Mesenchymal stem cell (in vitro differentiated cells and primary cell): Measurements from ENCODE around the gene PRSS16.

Experiments used
- DNase-seq: peaks from one replicate; pipeline ENCODE4 v3.0.0-alpha.2; 2013
- H2AFZ ChIP-seq: one replicate; pipeline ENCODE4 v1.6.1; 2013; ENCODE audit warnings: low read depth, mild to moderate bottlenecking, control low read depth, inconsistent platforms, low read length, moderate library complexity
- H2AK5ac ChIP-seq: 2 replicates; pipeline ENCODE4 v1.6.1; 2013; ENCODE audit warnings: low read length, moderate library complexity, mild to moderate bottlenecking, inconsistent platforms; ENCODE audit not compliant: severe bottlenecking
- H2BK120ac ChIP-seq: one replicate; pipeline ENCODE4 v1.6.1; 2013; ENCODE audit warnings: low read depth, mild to moderate bottlenecking, inconsistent platforms, low read length, moderate library complexity
- H2BK12ac ChIP-seq, 2 experiments: one replicate each; pipeline ENCODE4 v1.6.1; 2013; ENCODE audit warnings: inconsistent platforms in 2 of 2, low read length in 2 of 2, mild to moderate bottlenecking in 2 of 2, moderate library complexity in 2 of 2, control low read depth in 1 of 2
- H2BK15ac ChIP-seq: one replicate; pipeline ENCODE4 v1.6.1; 2013; ENCODE audit warnings: mild to moderate bottlenecking, low read depth, inconsistent platforms; ENCODE audit not compliant: poor library complexity, severe bottlenecking
- H2BK5ac ChIP-seq: 2 replicates; pipeline ENCODE4 v1.6.1; 2013; ENCODE audit warnings: low read depth, mild to moderate bottlenecking, low read length, control low read depth, inconsistent platforms; ENCODE audit not compliant: poor library complexity, severe bottlenecking
- H3K14ac ChIP-seq, 2 experiments: one replicate each; pipeline ENCODE4 v1.6.1; 2013; ENCODE audit warnings: inconsistent platforms in 2 of 2, low read length in 2 of 2, control low read depth in 1 of 2, mild to moderate bottlenecking in 1 of 2, moderate library complexity in 1 of 2
- H3K18ac ChIP-seq, 2 experiments: one replicate each; pipeline ENCODE4 v1.6.1; 2013; ENCODE audit warnings: inconsistent platforms in 2 of 2, low read length in 2 of 2, control low read depth in 1 of 2, low read depth in 1 of 2, mild to moderate bottlenecking in 1 of 2
- H3K23ac ChIP-seq, 2 experiments: one replicate each; pipeline ENCODE4 v1.6.1; 2013; ENCODE audit warnings: inconsistent platforms in 2 of 2, low read length in 2 of 2, mild to moderate bottlenecking in 2 of 2, moderate library complexity in 2 of 2, control low read depth in 1 of 2
- H3K27ac ChIP-seq: 2 replicates; pipeline ENCODE4 v1.5.1; 2013; ENCODE audit warnings: mild to moderate bottlenecking, moderate library complexity, low read length, control low read depth, inconsistent platforms; ENCODE audit not compliant: poor library complexity, severe bottlenecking
- H3K27me3 ChIP-seq, 2 experiments: 2 replicates each; pipeline versions ENCODE4 v1.6.1 to v1.7.0; 2013; ENCODE audit warnings: low read length in 2 of 2, mild to moderate bottlenecking in 2 of 2, moderate library complexity in 2 of 2, control low read depth in 1 of 2, inconsistent platforms in 1 of 2; ENCODE audit not compliant: control insufficient read depth in 1 of 2, insufficient read depth in 1 of 2
- H3K36me3 ChIP-seq, 2 experiments: 2 replicates each; pipeline versions ENCODE4 v1.6.1 to v1.7.0; 2013; ENCODE audit warnings: low read length in 2 of 2, control low read depth in 1 of 2, inconsistent platforms in 1 of 2, low read depth in 1 of 2, mild to moderate bottlenecking in 1 of 2; ENCODE audit not compliant: insufficient read depth in 2 of 2, control insufficient read depth in 1 of 2
- H3K4ac ChIP-seq, 2 experiments: one replicate each; pipeline ENCODE4 v1.6.1; 2013; ENCODE audit warnings: inconsistent platforms in 2 of 2, low read length in 2 of 2, mild to moderate bottlenecking in 2 of 2, moderate library complexity in 2 of 2, control low read depth in 1 of 2, low read depth in 1 of 2
- H3K4me1 ChIP-seq: 2 replicates; pipeline ENCODE4 v1.6.1; 2013; ENCODE audit warnings: low read depth, low read length, control low read depth; ENCODE audit not compliant: control insufficient read depth, insufficient read depth
- H3K4me2 ChIP-seq: 2 replicates; pipeline ENCODE4 v1.6.1; 2013; ENCODE audit warnings: low read length, mild to moderate bottlenecking, inconsistent platforms; ENCODE audit not compliant: poor library complexity, severe bottlenecking
- H3K4me3 ChIP-seq, 2 experiments: 2 replicates each; pipeline versions ENCODE4 v1.5.1 to v1.7.0; 2013; ENCODE audit warnings: low read length in 2 of 2, mild to moderate bottlenecking in 2 of 2, control low read depth in 1 of 2, low read depth in 1 of 2; ENCODE audit not compliant: insufficient read depth in 1 of 2
- H3K79me1 ChIP-seq: replicated peaks from 2 replicates; pipeline ENCODE4 v1.6.1; 2013; ENCODE audit warnings: mild to moderate bottlenecking, control low read depth, low read length, inconsistent platforms; ENCODE audit not compliant: poor library complexity, severe bottlenecking
- H3K9ac ChIP-seq: 2 replicates; pipeline ENCODE4 v1.7.0; 2013; ENCODE audit warnings: mild to moderate bottlenecking, low read length, moderate library complexity
- H3K9me3 ChIP-seq: 2 replicates; pipeline ENCODE4 v1.7.0; 2013; ENCODE audit warnings: mild to moderate bottlenecking, low read length; ENCODE audit not compliant: control insufficient read depth
- H4K8ac ChIP-seq: one replicate; pipeline ENCODE4 v1.6.1; 2013; ENCODE audit warnings: inconsistent platforms, mild to moderate bottlenecking, low read length, moderate library complexity
- H4K91ac ChIP-seq: one replicate; pipeline ENCODE4 v1.6.1; 2013; ENCODE audit warnings: mild to moderate bottlenecking, low read length, inconsistent platforms
- WGBS: methylation state at CpG from one replicate; pipeline ENCODE4 v1.1.7; 2013; ENCODE audit warnings: mixed read lengths; 5-methylcytosine and 5-hydroxymethylcytosine counted together

Gene PRSS16

DNA sequence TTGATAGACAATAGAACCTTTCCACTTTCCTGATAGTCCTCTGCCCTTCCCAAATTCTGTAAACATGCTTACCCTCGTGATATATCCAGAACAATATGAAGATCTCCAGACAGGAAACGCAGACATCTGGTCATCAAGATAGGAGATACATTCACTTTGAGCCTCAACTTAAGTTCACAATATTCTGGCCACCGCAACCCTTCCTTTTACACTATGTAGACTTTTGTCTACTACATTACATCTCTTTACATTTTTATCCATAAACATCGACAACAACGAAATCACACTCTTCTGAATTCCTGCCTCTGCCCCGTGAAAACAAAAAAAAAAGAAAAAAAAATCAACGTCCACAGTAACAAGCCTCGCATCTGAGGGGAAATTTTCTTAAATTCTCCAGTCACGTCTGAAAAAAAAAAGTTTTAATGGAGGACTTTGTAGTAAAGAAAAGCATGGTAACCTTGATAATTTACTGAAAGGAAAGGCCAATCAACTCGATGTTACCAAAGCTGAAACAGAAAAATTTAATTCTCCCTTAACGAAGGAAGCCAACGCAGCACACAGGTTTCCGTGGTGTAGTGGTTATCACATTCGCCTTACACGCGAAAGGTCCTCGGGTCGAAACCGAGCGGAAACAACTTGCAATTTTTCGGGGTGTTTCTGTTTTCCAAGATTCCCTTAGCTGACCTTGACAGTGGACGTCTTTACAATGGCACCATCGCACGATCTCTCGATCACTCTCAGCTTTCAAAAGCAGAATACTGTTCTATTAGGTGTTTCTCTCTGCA lies 42.8 kb downstream of the PRSS16 start:
- no peak overlapping the region for H2BK12ac ChIP-seq
- H4K8ac ChIP-seq = no peak overlapping the region
- H2AFZ ChIP-seq = no peak overlapping the region
- peak overlapping the region in 1 of 2 experiments; percentile 52 for H3K4me3 ChIP-seq
- no peak for DNase-seq
- no peak overlapping the region for H3K23ac ChIP-seq
- H3K79me1 ChIP-seq = no peaks in the 10 kb centered on the region
- H3K9ac ChIP-seq = peak overlapping the region; percentile 6
- no peak overlapping the region for H2BK5ac ChIP-seq
- H3K4me1 ChIP-seq = peaks cover 11% of the 10 kb centered on the region
- H3K4me2 ChIP-seq = peak overlapping the region; percentile 57
- WGBS = 11% methylated on average over 21 of the region's 25 CpGs
- H3K18ac ChIP-seq = no peak overlapping the region
- no peak overlapping the region for H2BK120ac ChIP-seq
- no peak overlapping the region for H3K14ac ChIP-seq
- no peak overlapping the region for H3K4ac ChIP-seq
- H2BK15ac ChIP-seq = no peak overlapping the region
- no peak overlapping the region for H3K27ac ChIP-seq
- H3K36me3 ChIP-seq = no peaks in the 10 kb centered on the region
- no peaks in the 10 kb centered on the region for H3K9me3 ChIP-seq
- H3K27me3 ChIP-seq = peaks cover 14 to 68% of the 10 kb centered on the region in 2 experiments
- no peak overlapping the region for H2AK5ac ChIP-seq
- no peak overlapping the region for H4K91ac ChIP-seq

DNA sequence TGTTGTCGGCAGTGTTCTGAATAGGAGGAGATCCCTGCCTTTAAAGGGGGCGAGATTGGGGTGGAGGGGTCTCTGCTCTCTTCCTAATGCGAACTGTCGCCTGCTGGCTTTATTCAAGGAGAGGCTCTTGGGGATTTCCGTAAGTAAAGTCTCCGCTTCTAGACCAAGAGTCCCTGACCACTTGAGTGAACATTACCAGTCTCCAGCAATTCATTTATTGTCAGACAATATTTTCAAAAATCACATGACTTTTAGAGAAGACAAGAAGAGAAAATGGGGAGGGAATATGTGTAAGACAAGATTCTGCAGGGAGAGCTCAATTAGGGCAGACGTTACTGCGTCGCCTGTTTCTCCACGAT lies 43.3 kb downstream of the PRSS16 start:
- Histone ChIP-seq H3K23ac (no peak overlapping the region), H3K18ac (no peak overlapping the region), H3K14ac (no peak overlapping the region), H3K9me3 (no peaks in the 10 kb centered on the region), H3K27ac (no peak overlapping the region), H3K4me2 (peak overlapping the region; percentile 57), H2AK5ac (no peak overlapping the region), H3K4me1 (peaks cover 12% of the 10 kb centered on the region), H2BK12ac (no peak overlapping the region), H4K91ac (no peak overlapping the region), H3K27me3 (peaks cover 14 to 62% of the 10 kb centered on the region in 2 experiments), H2BK5ac (no peak overlapping the region), H3K36me3 (no peaks in the 10 kb centered on the region), H4K8ac (no peak overlapping the region), H3K4me3 (peak overlapping the region in 1 of 2 experiments; percentile 52), H2BK120ac (no peak overlapping the region), H2AFZ (no peak overlapping the region), H3K9ac (peak overlapping the region; percentile 6), H3K79me1 (no peaks in the 10 kb centered on the region), H3K4ac (no peak overlapping the region), H2BK15ac (no peak overlapping the region)
- 25% methylated on average over 6 of the region's 10 CpGs for WGBS
- no peak for DNase-seq

GRCh38 chr6:27293436-27294098 lies 46.1 kb downstream of the PRSS16 start:
- Histone ChIP-seq H3K9ac (no peak overlapping the region), H3K4me3 (peak overlapping the region in 1 of 2 experiments; percentile 38), H3K27me3 (peaks cover 3 to 48% of the 10 kb centered on the region in 2 experiments), H2AK5ac (no peak overlapping the region), H3K36me3 (no peaks in the 10 kb centered on the region), H4K8ac (no peak overlapping the region), H3K27ac (no peak overlapping the region), H3K4me1 (peaks cover 11% of the 10 kb centered on the region), H3K23ac (no peak overlapping the region), H2BK5ac (no peak overlapping the region), H2BK15ac (no peak overlapping the region), H3K4me2 (peak overlapping the region; percentile 17), H4K91ac (no peak overlapping the region), H2BK12ac (no peak overlapping the region), H2AFZ (no peak overlapping the region), H3K18ac (no peak overlapping the region), H3K79me1 (no peaks in the 10 kb centered on the region), H3K14ac (no peak overlapping the region), H3K9me3 (no peaks in the 10 kb centered on the region), H2BK120ac (no peak overlapping the region), H3K4ac (no peak overlapping the region)
- WGBS = 22% methylated on average over 23 of the region's 28 CpGs
- peak; percentile 49 for DNase-seq

DNA sequence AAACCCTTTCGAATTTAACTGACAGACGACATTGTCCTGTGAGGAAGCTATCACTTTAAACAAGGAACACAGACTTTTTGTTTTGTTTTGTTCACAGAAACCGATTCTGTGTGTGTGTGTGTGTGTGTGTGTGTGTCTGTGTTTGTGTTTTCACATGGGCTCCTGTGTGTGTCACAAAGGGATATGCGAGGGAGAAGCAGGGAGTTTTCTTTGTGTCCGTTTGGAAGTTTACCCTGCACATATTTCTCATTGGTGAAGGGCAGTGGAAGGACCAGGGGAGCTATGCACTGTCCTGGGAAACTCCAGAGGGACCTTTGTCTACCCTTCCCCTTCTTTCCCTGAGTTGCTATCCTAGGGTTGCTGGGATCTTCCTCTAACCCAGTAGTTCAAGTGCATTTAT lies 46.9 kb downstream of the PRSS16 start:
- H2BK12ac ChIP-seq = no peak overlapping the region
- no peak overlapping the region for H2AFZ ChIP-seq
- H3K4me2 ChIP-seq = peak overlapping the region; percentile 13
- H3K14ac ChIP-seq = no peak overlapping the region
- H3K4ac ChIP-seq = no peak overlapping the region
- H3K27me3 ChIP-seq = peaks cover 0 to 40% of the 10 kb centered on the region in 2 experiments
- H3K9ac ChIP-seq = no peak overlapping the region
- H3K27ac ChIP-seq = no peak overlapping the region
- H2BK15ac ChIP-seq = no peak overlapping the region
- H3K9me3 ChIP-seq = no peaks in the 10 kb centered on the region
- H3K23ac ChIP-seq = no peak overlapping the region
- H3K79me1 ChIP-seq = no peaks in the 10 kb centered on the region
- no peak overlapping the region for H3K18ac ChIP-seq
- H3K36me3 ChIP-seq = no peaks in the 10 kb centered on the region
- H2BK5ac ChIP-seq = no peak overlapping the region
- no peak overlapping the region for H3K4me3 ChIP-seq
- no peak overlapping the region for H2BK120ac ChIP-seq
- no peak overlapping the region for H2AK5ac ChIP-seq
- peaks cover 11% of the 10 kb centered on the region for H3K4me1 ChIP-seq
- DNase-seq = peak; percentile 17
- H4K8ac ChIP-seq = no peak overlapping the region
- H4K91ac ChIP-seq = no peak overlapping the region
- 34% methylated on average over 5 of the region's 5 CpGs for WGBS
